ENCODE data around the gene FASTKD2.

DNA sequence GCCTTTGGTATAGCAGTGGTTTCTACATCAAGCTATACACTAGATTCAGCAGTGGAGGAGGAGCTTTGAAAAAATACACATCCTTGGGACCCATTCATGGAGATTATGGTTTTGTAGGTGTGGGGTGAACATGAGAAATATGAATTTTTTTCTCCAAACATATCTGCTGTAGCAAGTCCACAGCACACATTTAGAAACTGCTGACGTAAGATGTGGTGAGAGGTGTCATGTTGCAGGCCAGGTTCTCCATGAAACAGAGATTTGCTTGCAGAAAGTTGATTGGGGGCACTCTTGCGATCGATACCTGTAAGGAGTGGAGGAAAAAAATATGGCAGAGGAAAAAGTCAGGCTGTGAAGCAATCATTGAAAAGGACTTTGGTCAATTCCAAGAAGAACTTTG is 67.9 kb downstream of the FASTKD2 start:
- TF ChIP-seq CTCF (IDR thresholded peaks at IDR 0.05) = no peak
- no peak for TF ChIP-seq POLR2A (IDR thresholded peaks at IDR 0.05)
- no peak for TF ChIP-seq EP300 (IDR thresholded peaks at IDR 0.05; ENCODE audit: low read depth)
- TF ChIP-seq POLR2AphosphoS5 (IDR thresholded peaks at IDR 0.05) = no peak
